ENCODE measurements around the gene PCGF2.

The PCGF2 gene

GRCh38 chr17:38702166-38702915 is 45.8 kb downstream of the PCGF2 start:
- DNase-seq: peak; percentile 80 to 82

- DNase-seq: peak; percentile 86 to 87
Observed at GRCh38 chr17:38701504-38702165, 46.5 kb downstream of the PCGF2 start.

- DNase-seq: no peak
Observed at GRCh38 chr17:38698760-38699159, 49.4 kb downstream of the PCGF2 start.

GRCh38 chr17:38697061-38697820 is 50.9 kb downstream of the PCGF2 start:
- no peak for DNase-seq

GRCh38 chr17:38693700-38694329 is 54.3 kb downstream of the PCGF2 start:
- DNase-seq: no peak

- no peak for DNase-seq
Observed at GRCh38 chr17:38691154-38691553, 57.0 kb downstream of the PCGF2 start.

- DNase-seq: no peak
Observed at GRCh38 chr17:38690386-38690785, 57.8 kb downstream of the PCGF2 start.

- no peak for DNase-seq
Observed at GRCh38 chr17:38687286-38687685, 60.9 kb downstream of the PCGF2 start.

GRCh38 chr17:38685491-38685890 is 62.6 kb downstream of the PCGF2 start:
- peak in 1 of 2 donors; percentile 33 for DNase-seq
